CD4-positive, alpha-beta memory T cell (primary cell): ENCODE measurements around the gene CORO7. TPM values are rescaled to one million over a fixed set of nuclear protein-coding genes. Genes with fewer than 3 reads are reported as not detected.
A peak's percentile ranks its signal among the peaks of the same experiment; 100 is the strongest.

Experiments used
- CTCF ChIA-PET: fragments of 350-600 bp; sonication (Branson Sonifier 250); formaldehyde crosslinking; loops from one replicate; lab custom pipeline; 2021; ENCODE audit warnings: inconsistent platforms; ENCODE audit not compliant: partially characterized antibody; lab: Charles Lee
- POLR2A ChIA-PET: fragments of 350-600 bp; sonication (Branson Sonifier 250); formaldehyde crosslinking; loops from one replicate; lab custom pipeline; 2021; ENCODE audit not compliant: partially characterized antibody; lab: Charles Lee
- DNase-seq, 5 donors: peaks; one replicate each; pipeline versions ENCODE4 v3.0.0 to v3.0.0-alpha.2; 2020 to 2022; ENCODE audit warnings: mixed read lengths in 1 of 5
- H3K27ac ChIP-seq: one replicate; pipeline ENCODE4 v1.7.0; 2013; ENCODE audit warnings: low read depth, low read length
- H3K27me3 ChIP-seq: 2 replicates; pipeline ENCODE4 v1.7.0; 2013; ENCODE audit warnings: mild to moderate bottlenecking, low read length, moderate library complexity; ENCODE audit not compliant: insufficient read depth
- H3K36me3 ChIP-seq: 2 replicates; pipeline ENCODE4 v1.7.0; 2013; ENCODE audit warnings: mild to moderate bottlenecking, low read length, moderate library complexity; ENCODE audit not compliant: insufficient read depth
- H3K4me1 ChIP-seq: 2 replicates; pipeline ENCODE4 v1.7.0; 2013; ENCODE audit warnings: mild to moderate bottlenecking, low read length, moderate library complexity; ENCODE audit not compliant: insufficient read depth
- H3K4me3 ChIP-seq, 2 donors: one replicate each; pipeline ENCODE4 v1.7.0; 2013; ENCODE audit warnings: low read length in 2 of 2, mild to moderate bottlenecking in 1 of 2
- H3K9me3 ChIP-seq, 2 donors: one replicate each; pipeline ENCODE4 v1.7.0; 2013; ENCODE audit warnings: low read length in 2 of 2, control low read depth in 1 of 2; ENCODE audit not compliant: control insufficient read depth in 1 of 2
- H3K27ac Mint-ChIP-seq, 7 donors: one replicate each; pipeline ENCODE4 v1.8.0; 2020 to 2021; ENCODE audit warnings: mixed read lengths in 7 of 7, mild to moderate bottlenecking in 6 of 7, inconsistent platforms in 3 of 7, moderate library complexity in 3 of 7
- H3K27me3 Mint-ChIP-seq, 2 donors: one replicate each; pipeline ENCODE4 v1.8.0; 2020 to 2021; ENCODE audit warnings: mixed read lengths in 2 of 2
- H3K36me3 Mint-ChIP-seq, 2 donors: one replicate each; pipeline ENCODE4 v1.8.0; 2020 to 2021; ENCODE audit warnings: mixed read lengths in 2 of 2, inconsistent platforms in 1 of 2, mild to moderate bottlenecking in 1 of 2
- H3K4me1 Mint-ChIP-seq, 4 donors: one replicate each; pipeline ENCODE4 v1.8.0; 2020 to 2021; ENCODE audit warnings: mixed read lengths in 4 of 4, mild to moderate bottlenecking in 1 of 4
- H3K4me3 Mint-ChIP-seq, 8 donors: one replicate each; pipeline ENCODE4 v1.8.0; 2020 to 2021; ENCODE audit warnings: mixed read lengths in 8 of 8, mild to moderate bottlenecking in 7 of 8, moderate library complexity in 6 of 8, inconsistent platforms in 3 of 8
- H3K9me3 Mint-ChIP-seq, 8 donors: one replicate each; pipeline ENCODE4 v1.8.0; 2020 to 2021; ENCODE audit warnings: mixed read lengths in 8 of 8, mild to moderate bottlenecking in 5 of 8, inconsistent platforms in 3 of 8, moderate library complexity in 1 of 8
- intact Hi-C: fragments of 100-400 bp; cut with micrococcal nuclease; formaldehyde crosslinking; loops from one replicate; pipeline ENCODE4 v1.15.1; 2023
- polyA plus RNA-seq, 2 donors: library from polyadenylated mRNA; unstranded; fragments of 300-500 nt; fragmentation: Illumina TruSeq; gene quantifications; one replicate each; pipeline ENCODE4 v1.2.3, GENCODE V29; 2021
- total RNA-seq, 2 experiments: library from RNA; stranded (reverse); gene quantifications; one replicate each; pipeline ENCODE4 v1.2.3, GENCODE V29; 2021

The CORO7 gene
- total and polyA plus RNA-seq, 4 experiments from 2014 or later: 48.2 to 184 (median 157) TPM

GRCh38 chr16:4426722-4427372 is 10.5 kb upstream of the CORO7 start:
- H3K4me3 Mint-ChIP-seq: peak overlapping the region; percentile 92 to 98 (median 98)
- Histone ChIP-seq H3K4me3 (no peak overlapping the region), H3K4me1 (peaks cover 28% of the 10 kb centered on the region), H3K27ac (peak overlapping the region; percentile 98), H3K36me3 (no peaks in the 10 kb centered on the region), H3K27me3 (no peaks in the 10 kb centered on the region), H3K9me3 (no peaks in the 10 kb centered on the region)
- no peak for DNase-seq
- ChIA-PET POLR2A (interaction anchor here (1.0 to 4.6 kb wide), 5 partner anchors 8 to 78 kb away, joined by 3 to 52 read pairs (median 4); partner anchors contain the start of genes CORO7 and HMOX2), CTCF (interaction anchor here (1.5 kb wide), 1 partner anchor 9 kb away, joined by 4 read pairs; no protein-coding TSS in a partner anchor)
- no peaks in the 10 kb centered on the region for H3K9me3 Mint-ChIP-seq
- no peaks in the 10 kb centered on the region for H3K27me3 Mint-ChIP-seq
- H3K36me3 Mint-ChIP-seq: peaks cover 0 to 28% of the 10 kb centered on the region in 2 donors
- intact Hi-C loops: no loop called here
- peaks cover 16 to 38% (median 28%) of the 10 kb centered on the region in 4 donors for H3K4me1 Mint-ChIP-seq
- H3K27ac Mint-ChIP-seq: peak overlapping the region; percentile 98 to 100 (median 100)

- peaks cover 16 to 36% (median 25%) of the 10 kb centered on the region in 4 donors for H3K4me1 Mint-ChIP-seq
- H3K36me3 Mint-ChIP-seq: peaks cover 0 to 23% of the 10 kb centered on the region in 2 donors
- POLR2A ChIA-PET: interaction anchor here (1.2 to 4.6 kb wide), 4 partner anchors 9 to 79 kb away, joined by 3 to 52 read pairs (median 5); partner anchors contain the start of genes CORO7 and HMOX2
- H3K4me3 ChIP-seq: peak overlapping the region; percentile 98 to 99
- peak in 1 of 5 donors; percentile 89 for DNase-seq
- intact Hi-C loops: no loop called here
- H3K36me3 ChIP-seq: no peaks in the 10 kb centered on the region
- no peaks in the 10 kb centered on the region for H3K9me3 ChIP-seq
- H3K27ac ChIP-seq: peak overlapping the region; percentile 98
- no peaks in the 10 kb centered on the region for H3K27me3 ChIP-seq
- CTCF ChIA-PET: no interaction called here
- no peaks in the 10 kb centered on the region for H3K27me3 Mint-ChIP-seq
- no peaks in the 10 kb centered on the region for H3K9me3 Mint-ChIP-seq
- peak overlapping the region; percentile 98 to 100 (median 100) for H3K27ac Mint-ChIP-seq
- peak overlapping the region; percentile 92 to 98 (median 98) for H3K4me3 Mint-ChIP-seq
- H3K4me1 ChIP-seq: peaks cover 28% of the 10 kb centered on the region
These were observed 9.8 kb upstream of the CORO7 start for GRCh38 chr16:4426021-4426684.

GRCh38 chr16:4425378-4426020 is 9.1 kb upstream of the CORO7 start, which contains the start of gene DNAJA3:
Gene DNAJA3 (plus strand): TSS chr16:4425868. CDS start chr16:4425882, 14 bp downstream.
- Histone ChIP-seq H3K4me1 (peaks cover 28% of the 10 kb centered on the region), H3K27ac (peak within 1 kb of the TSS; percentile 98), H3K27me3 (no peaks in the 10 kb centered on the region), H3K36me3 (no peaks in the 10 kb centered on the region), H3K9me3 (no peaks in the 10 kb centered on the region), H3K4me3 (peak within 1 kb of the TSS; percentile 98 to 99)
- Mint-ChIP-seq H3K4me3 (peak within 1 kb of the TSS; percentile 92 to 98 (median 98)), H3K36me3 (peaks cover 0 to 19% of the 10 kb centered on the region in 2 donors), H3K27me3 (no peaks in the 10 kb centered on the region), H3K9me3 (no peaks in the 10 kb centered on the region), H3K27ac (peak within 1 kb of the TSS; percentile 98 to 100 (median 100)), H3K4me1 (peaks cover 16 to 36% (median 24%) of the 10 kb centered on the region in 4 donors)
- peak; percentile 93 to 96 (median 95) for DNase-seq
- CTCF ChIA-PET: no interaction called here
- POLR2A ChIA-PET: interaction anchor here (1.2 to 4.6 kb wide), 3 partner anchors 10 to 80 kb away, joined by 3 to 52 read pairs (median 4); partner anchors contain the start of gene CORO7
- intact Hi-C loops: loop anchor here (1.0 to 2.0 kb wide), 5 partner anchors 9 to 191 kb away; partner anchors contain the start of genes CDIP1, CORO7, HMOX2 and PAM16

- Mint-ChIP-seq H3K36me3 (peaks cover under 1 to 9% of the 10 kb centered on the region in 2 donors), H3K27ac (peak overlapping the region in 2 of 7 donors; percentile 37 to 85), H3K27me3 (no peaks in the 10 kb centered on the region), H3K4me3 (no peak overlapping the region), H3K9me3 (no peaks in the 10 kb centered on the region), H3K4me1 (peaks cover 7 to 26% (median 12%) of the 10 kb centered on the region in 4 donors)
- no peak overlapping the region for H3K27ac ChIP-seq
- POLR2A ChIA-PET: no interaction called here
- peaks cover 6% of the 10 kb centered on the region for H3K4me1 ChIP-seq
- DNase-seq: no peak
- intact Hi-C loops: no loop called here
- no peak overlapping the region for H3K4me3 ChIP-seq
- no peaks in the 10 kb centered on the region for H3K36me3 ChIP-seq
- H3K27me3 ChIP-seq: no peaks in the 10 kb centered on the region
- no peaks in the 10 kb centered on the region for H3K9me3 ChIP-seq
- CTCF ChIA-PET: interaction anchor here (1.7 kb wide), 1 partner anchor 18 kb away, joined by 5 read pairs; no protein-coding TSS in a partner anchor
These were observed 4.2 kb upstream of the CORO7 start for GRCh38 chr16:4420505-4421105.

GRCh38 chr16:4419402-4419959 is 3.1 kb upstream of the CORO7 start:
- Histone ChIP-seq H3K9me3 (no peaks in the 10 kb centered on the region), H3K27ac (no peak overlapping the region), H3K27me3 (no peaks in the 10 kb centered on the region), H3K4me1 (peaks cover 12% of the 10 kb centered on the region), H3K36me3 (no peaks in the 10 kb centered on the region), H3K4me3 (no peak overlapping the region)
- Mint-ChIP-seq H3K27me3 (no peaks in the 10 kb centered on the region), H3K4me3 (no peak overlapping the region), H3K4me1 (peaks cover 11 to 26% (median 17%) of the 10 kb centered on the region in 4 donors), H3K9me3 (peaks cover 0 to 2% (median 0%) of the 10 kb centered on the region in 8 donors), H3K36me3 (peaks cover 5 to 13% of the 10 kb centered on the region in 2 donors), H3K27ac (peak overlapping the region in 3 of 7 donors; percentile 4 to 76 (median 36))
- no peak for DNase-seq
- POLR2A ChIA-PET: interaction anchor here (1.1 to 1.4 kb wide), 2 partner anchors 17 to 119 kb away, joined by 3 to 6 read pairs; partner anchors contain the start of gene CDIP1
- intact Hi-C loops: no loop called here
- CTCF ChIA-PET: interaction anchor here (0.6 to 1.8 kb wide), 4 partner anchors 17 to 807 kb away, joined by 3 to 6 read pairs (median 3); no protein-coding TSS in a partner anchor
